GM21367 (cell line): ENCODE data around the gene LMF2.

Experiments used
- ATAC-seq: cut with Tn5 transposase; IDR thresholded peaks from one replicate; pipeline ENCODE4 v1.9.1; 2021; ENCODE audit not compliant: unreplicated experiment

The LMF2 gene

DNA sequence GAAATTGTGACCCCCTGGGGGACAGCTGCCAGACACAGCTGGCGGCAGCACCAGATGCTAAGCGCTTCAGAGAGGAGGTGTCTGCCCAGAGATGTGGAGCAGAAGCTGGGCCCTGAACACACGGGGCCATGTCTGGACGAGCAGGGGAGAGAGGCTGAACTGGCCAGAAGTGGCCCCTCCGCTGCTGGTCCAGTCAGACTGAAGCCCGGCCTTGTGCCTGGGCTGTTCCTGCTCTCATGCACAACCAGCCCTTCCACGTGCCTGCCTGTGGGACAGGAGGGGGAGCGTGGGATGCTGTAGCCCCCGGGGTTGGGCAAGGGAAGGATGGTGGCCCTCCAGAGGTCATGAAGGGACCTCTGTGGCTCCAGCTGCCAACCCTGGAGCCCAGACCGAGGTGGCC, 24.4 kb downstream of the LMF2 start:
- no peak for ATAC-seq

DNA sequence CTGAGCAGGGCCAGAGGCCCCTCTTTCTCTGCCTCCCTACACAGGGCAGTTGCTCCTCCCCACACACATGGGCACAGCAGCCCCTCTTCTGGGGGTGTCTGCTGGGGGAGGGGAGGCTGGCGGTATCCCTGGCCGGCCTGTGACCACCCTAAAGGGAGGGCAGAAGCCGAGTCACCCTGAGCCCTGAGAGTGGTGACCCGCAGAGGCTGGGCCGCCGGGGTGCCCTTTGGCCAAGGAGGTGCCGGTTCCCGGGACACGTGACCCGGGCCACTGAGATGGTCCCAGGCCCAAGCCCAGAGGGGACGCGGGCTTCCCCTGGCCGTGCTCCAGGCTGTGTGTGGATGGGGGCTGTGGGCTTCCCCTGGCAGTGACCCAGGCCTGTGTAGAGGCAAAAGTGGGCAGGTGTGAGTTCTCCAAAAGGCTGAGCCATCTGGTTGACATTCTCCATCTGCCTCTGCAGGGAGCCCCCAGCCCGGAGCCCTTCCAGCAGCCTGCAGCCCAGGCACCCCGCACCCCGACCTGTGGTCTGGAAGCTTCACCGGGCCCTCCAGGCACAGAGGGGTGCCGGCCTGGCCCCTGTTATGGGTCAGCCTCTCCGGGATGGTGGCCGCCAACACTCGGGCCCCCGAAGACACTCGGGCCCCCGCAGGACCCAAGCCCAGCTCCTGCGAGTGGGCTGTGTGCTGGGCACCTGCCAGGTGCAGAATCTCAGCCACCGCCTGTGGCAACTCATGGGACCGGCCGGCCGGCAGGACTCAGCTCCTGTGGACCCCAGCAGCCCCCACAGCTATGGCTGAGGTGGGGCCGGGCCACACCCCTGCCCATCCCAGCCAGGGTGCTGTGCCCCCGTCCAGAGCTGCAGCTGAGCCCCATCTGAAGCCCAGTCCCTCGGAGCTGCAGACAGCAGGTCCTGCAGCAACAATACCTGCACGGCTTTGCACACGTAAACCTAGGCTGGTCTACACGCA, 25.1 kb downstream of the LMF2 start:
- no peak for ATAC-seq

DNA sequence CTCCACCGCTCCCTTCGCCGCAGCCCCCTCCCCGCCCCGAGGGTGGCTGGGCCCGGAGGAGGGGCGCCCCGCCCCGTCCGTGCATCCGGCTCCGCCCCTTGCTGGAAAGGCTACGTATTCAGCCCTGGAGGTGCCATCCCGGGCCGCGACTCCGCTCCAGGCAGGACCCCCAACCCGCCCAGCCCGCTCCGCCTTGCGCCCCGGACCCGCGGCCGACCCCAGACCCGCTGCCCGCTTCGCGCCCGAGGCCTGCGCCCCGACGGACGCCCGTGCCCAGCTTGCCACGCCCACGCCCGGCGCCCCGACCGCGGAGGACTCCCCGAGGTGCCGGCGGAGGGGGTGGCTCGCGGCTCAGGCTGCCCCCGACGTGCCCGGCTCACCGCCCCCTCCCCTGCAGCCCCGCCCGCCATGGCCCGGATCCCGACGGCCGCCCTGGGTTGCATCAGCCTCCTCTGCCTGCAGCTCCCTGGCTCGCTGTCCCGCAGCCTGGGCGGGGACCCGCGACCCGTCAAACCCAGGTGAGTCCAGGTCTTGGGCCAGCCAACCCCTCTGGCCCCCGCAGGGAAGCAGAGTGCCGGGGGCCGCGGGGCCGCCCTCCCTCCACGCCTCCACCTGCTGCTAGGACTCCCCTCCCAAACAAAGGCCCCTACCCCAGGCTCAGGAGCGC, 25.9 kb downstream of the LMF2 start, which contains the start of gene ADM2:
Gene ADM2 (plus strand): TSS at position 104 of the 667 bp plus-strand sequence. CDS start 305 bp downstream, at position 409.
- ATAC-seq: no peak

DNA sequence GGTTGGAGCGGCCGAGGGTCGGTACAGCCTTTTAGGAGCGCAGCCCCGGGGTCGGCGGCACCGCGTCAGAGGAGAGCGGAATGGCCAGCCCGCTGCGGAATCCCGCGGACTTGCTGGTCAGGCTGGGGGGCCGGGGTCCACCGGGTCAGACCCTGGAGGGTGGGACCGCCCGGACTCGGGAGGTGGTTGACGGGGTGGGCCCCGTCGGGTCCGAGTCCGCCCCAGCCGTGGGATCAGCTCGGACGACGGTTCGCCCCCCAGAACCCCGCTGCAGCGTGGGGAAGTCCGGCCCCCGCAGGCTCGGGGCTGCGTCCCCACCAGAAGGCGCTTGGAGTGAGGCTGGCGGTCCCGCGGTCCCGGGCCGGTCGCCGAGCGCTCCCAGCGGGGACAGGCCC, 26.5 kb downstream of the LMF2 start:
- ATAC-seq: no peak

DNA sequence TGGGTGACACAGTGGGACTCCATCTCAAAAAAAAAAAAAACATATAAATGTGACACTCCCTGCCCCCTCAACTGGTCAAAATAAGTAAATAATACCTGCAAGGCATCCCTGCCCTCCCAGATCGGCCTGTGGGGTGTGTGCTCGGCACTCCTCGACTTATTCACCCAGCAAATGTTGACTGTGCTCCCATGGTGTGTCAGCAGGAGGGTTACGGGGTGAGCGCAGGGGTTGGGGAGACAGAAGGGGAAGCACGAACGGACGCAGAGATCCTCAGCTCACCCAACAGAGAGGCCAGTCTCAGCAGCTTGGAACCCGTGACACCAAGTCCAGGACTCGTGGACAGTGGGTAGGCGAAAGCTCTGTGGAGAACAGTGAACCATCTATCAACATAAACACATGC, 27.8 kb downstream of the LMF2 start:
- no peak for ATAC-seq

DNA sequence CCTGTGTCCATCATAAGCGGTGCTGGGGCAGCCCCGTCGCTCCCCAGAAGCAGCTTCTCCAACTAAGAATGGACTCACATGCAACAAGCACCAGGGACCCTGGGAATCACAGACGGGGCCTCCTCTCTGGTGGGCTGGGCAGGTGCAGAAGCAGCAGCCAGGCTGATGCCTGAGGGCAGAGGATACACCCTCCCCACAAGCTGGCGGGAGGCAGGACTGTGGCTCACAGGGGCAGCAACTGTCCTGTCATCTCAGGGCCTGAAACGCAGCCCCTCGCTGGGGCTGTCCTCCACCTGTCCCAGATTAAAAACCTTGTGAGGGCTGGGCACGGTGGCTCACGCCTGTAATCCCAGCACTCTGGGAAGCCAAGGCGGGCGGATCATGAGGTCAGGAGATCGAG, 29.6 kb downstream of the LMF2 start:
- ATAC-seq: no peak

DNA sequence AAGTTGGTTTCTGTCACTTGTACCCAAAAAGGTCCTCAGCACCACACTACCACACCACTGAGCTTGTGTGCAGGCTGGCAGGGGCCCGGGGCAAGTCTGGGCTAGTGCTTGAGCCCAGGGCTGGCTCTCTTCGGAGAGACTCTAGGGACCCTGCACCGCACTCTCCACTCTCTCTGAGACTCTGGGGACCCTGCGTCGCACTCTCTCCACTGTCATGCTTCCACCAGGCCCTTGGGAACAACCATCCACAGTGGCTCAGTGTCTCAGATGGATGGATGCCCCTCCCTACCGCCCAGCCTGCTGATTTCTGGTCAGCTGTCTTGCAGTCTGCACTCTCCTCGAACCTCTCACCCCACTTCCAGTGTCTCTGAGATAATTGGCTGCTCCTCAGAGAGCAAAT, 30.6 kb downstream of the LMF2 start:
- no peak for ATAC-seq

DNA sequence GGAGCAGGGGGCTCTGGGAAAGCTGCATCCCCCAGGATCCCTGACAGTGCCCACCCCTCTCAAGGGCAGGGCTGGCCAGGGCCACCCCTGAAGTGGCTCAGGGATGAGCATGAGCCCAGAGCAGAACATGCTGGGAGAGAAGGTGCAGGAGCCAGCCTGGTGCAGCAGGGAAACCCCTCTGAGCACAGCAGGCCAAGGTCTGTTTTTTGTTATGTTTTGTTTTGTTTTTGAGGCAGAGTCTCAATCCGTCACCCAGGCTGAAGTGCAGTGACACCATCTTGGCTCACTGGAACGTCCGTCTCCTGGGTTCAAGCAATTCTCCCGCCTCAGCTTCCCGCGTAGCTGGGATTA, 31.9 kb downstream of the LMF2 start:
- ATAC-seq: no peak

DNA sequence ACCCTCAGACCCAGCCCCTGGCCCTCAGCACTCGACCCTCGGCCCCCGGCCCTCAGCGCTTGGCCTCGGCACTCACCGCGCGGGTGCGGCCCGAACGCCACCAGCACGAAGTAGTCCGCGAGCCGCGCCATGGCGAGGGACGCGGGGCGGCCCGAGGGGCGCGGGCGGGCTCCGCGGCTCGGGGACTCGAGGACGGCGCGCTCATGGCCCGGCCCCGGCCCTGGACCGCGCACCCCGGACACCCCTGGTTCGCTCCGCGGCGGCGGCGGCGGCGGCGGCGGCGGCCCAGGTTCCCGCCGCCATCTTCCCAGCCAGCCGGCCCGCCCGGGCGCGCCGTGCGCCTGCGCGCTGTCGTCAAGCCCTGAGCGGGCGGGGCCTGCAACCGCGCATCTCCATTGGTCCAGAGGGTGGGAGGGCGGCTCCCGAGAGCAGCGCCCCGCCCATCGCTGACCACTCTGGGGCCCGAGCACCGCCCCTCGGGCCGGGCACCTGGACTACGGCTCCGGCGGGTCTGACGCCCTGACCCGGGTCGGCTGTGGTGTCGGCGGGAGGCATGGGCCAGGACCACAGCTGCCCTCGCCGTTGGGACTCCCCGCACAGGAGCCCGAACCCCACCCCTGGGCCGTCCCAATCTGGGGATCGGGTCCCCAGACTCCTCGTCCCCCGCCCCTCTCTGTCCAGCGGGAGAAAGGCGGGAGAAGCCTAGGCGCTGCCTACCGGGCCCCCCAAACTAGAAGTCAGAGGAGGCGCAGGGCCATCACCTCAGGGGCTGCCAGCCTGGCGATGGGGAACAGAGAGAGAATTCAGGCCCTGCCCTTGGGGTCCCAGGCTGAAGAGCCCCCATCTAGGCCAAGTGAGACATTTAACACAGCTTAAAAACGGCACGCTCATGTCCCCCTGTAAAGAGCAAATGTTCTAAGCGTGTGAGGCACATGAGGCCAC, 32.5 kb downstream of the LMF2 start, which contains the start of gene SBF1:
Gene SBF1 (minus strand): TSS at position 326 of the 942 bp plus-strand sequence. CDS start 195 bp downstream, at position 131.
- ATAC-seq: no peak

DNA sequence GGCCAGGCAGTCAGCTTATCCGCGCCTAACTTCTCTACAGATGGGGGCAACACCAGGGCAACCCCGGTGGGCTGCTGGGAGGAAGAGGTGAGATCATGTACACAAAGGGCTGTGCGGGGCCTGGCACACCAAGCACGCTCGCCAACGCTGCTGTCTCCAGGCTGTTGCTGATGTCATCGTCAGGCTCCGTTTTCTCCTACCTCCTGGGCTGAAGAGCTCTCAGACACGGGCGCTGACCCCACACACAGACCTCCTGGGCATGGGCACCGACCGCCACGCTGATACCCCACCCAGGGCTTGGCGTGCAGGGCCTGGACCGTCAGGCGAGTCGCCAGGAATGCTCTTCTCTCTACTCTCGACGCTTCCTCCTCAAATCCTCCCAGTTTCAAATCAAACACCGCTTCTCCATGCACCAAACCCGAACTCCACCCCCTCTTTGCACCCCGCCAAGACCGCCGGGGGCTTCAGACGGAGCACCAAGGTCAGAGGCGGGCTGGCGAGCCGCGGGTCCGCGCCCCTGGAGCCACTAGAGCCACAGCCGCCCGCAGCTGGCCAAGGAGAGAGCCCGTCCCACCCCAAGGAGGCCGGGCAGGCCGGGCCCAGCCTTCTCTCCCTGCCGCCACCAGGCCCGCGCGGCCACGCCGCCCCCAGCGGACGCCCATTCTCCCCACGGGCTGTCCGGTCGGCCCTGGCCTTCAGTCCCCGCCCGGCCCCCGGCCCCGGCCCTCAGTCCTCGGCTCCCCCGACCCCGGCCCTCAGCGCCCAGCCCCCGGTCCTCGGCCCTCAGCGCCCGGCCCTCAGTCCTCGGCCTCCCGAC, 33.4 kb downstream of the LMF2 start:
- ATAC-seq: no peak

DNA sequence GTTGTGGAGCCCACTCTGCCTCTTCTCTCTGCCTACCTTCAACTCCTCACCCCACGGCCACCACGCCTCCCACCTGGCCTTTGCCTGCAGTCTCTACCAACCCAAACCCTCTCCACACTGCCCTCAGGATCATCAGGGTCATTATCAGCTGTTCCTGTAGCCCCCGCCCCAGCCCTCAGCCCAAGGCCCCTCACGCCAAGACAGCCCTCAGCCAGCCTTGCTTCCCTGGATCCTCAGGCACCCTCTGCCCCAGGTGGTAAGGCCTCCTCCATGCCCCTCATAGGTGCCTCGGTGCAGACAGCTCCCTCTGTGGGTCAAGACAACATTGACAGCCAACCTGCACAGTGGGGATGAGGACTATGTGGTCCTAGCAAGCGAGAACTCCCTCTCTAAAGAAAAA, 34.4 kb downstream of the LMF2 start:
- ATAC-seq: no peak

DNA sequence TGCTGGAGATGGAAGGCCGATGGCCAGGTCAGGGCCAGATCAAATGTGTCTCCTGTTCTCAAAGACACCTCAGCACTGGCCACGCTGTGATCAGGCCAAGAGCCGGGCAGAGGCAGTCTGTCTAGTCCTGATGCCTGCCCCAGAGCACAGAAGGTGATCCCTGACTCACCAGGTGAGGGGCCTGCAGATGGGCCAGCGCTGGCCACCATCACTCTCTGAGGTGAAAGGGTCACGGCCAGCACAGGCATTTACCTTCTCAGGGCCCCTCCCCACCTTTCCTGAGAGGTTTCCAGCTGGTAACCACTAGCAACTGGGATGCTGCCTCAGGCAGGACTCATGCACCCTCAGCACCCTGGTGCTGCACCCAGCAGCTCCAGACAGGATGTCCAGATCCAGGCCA, 35.5 kb downstream of the LMF2 start:
- no peak for ATAC-seq

DNA sequence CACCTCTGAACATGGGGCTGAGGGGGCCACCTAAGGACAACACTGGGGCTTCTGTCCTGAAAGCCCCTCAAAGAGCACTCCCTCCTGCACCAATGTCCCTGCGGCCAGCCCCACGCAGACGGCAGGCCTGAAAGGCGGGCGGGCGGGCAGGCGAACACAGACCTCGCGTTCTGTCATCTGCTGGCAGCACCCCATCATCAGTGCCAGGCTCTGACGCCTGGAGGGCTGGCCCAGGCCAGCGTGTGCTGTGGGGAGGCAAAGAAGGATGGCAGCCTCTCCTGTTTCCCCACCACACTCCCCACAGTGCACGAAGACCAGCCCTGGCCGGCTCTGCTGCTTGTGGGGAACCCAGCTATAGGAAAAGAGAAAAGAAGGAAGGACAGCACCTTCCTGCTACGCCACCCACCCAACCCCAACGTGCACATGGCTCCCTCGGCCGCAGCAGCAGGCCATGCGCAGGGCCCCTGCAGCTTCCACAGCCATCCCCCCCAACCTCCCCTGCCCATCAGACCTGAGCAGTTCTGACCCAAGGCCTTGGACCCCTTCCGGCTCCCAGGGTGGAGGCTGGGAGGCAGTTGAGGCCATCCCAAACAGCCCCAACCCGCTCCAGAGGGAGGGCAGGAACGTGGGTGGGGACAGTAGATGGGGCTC, 36.2 kb downstream of the LMF2 start:
- ATAC-seq: no peak

DNA sequence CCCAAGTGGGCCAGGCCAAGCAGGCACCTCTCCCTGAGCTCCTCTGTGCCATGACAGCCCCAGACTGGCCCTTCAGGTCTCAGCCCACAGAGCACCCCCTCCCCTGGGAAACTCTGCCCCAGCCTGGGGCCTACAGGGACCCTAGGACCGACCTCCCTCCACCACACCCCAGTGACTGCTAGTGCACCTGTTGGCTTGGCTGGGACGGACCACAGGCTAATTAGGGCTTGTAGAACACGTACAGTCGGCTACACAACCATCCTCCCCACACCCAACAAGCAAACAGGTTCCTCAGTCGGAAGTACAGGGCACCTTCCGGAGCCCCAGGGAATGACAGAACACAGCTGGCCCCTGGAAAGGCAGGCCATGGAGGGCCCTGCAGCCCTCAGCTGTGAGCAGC, 37.0 kb downstream of the LMF2 start:
- no peak for ATAC-seq

DNA sequence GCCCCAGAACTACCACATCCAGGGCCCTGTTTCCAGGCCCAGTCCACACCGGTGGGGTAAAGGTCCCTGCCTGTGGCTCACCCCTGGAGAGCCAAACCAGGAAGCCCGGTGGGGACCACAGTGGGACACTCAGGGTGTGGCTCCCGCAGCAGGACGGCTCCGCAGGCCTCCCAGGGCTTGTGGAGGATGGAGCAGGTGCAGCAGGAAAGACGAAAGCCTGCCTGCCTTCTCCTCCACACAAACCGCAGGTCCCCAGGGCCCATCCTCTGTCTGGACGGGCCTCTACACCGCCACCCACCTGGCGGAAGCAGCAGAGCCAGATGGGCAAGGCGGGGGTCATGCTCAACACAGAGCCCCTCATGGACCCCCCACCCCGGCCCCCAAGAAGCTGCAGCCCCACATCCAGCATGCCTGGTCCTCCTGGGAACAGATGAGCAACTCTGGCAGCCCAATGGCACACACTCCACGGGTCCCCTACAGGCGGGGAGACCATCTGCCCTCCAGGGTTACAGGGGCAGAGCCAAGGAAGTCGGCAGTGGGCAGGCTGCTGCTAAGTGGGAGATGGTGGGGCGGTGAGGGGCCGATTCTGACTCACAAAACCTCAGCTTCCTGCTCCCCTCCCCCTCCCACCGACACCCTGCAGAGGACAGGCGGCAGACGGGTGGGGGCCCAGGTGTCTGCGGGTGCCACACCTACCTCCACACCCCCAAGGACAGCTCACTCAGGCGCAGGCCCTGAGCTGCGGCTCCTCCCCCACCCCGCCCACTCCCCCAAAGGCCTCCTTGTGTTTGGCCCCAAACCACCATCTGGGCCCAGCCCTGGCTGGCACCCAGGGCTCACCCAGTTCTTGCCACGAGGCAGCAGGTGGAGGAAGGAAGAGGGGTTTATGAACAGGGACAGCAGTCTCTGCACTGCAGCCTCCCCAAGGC, 37.9 kb downstream of the LMF2 start:
- ATAC-seq: peak; percentile 31

DNA sequence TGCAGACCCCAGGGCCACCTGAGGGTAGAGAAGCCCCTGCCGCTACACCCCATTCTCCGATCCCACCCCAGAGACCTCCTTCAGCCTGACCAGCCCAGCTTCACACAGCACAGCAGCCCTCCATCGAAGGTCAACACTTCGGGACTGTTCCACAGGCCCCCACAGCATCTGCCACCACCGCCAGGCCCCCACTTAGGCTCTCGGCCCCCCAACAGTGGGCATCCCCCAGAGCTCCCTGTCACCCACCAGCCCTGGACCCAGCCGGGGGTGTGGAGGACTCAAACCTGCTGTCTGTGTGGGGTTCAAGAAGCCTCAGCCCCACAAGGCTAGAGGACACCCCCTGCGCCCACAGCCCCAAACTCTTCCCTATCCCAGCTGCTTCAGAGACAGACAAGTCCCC, 38.9 kb downstream of the LMF2 start:
- no peak for ATAC-seq

DNA sequence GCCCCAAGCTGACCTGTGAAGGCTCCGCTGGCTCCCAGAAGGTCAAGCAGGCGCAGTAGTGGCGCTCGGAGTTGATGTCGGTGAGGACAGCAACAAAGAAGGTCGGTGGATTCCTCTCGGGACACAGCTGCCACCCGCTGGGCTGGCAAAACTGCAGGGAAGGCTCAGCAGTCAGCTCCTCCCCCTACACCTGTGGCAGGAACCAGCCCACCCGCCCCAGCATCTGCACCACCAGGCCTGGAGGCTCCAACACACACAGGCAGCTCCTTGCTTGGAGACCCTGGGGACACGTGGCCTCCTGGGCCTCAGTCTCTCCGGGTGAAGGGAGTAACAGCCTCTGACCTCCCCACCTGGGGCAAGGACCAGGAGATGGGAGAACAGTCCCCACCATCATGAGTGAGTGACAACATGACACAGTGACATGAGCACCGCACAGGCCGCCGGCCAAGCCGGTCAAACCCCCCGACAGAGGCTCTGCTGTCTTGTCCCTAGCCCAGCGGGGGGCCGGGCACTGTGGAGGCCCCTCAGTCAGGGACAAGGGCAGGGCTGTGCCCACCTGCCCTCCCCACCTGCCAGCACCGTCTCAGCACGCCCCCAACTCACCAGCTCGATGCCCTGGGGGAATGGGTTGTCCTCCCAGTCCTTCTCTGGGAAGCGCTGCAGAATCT, 39.6 kb downstream of the LMF2 start:
- no peak for ATAC-seq

DNA sequence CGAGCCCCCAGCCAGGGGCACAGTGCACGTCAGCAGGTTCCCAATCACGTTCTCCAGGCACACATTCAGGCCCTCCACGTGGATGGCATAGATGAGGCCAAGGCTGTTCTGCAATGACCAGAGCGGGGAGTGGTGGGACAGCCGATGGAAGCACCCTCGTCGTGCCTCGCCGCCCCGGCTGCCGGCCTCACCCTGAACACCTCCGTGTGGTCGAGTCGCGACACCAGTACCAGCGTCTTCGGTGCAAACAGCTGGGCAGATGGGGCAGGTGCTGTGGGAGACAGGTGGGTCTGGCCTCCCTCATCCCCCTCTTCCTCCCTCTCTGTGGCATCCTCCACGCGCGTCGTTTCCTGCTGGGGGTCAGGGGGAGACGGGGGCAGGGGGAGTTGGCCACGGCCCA, 40.2 kb downstream of the LMF2 start:
- no peak for ATAC-seq
